OCI-LY3 (cell line): ENCODE measurements around the gene ZNF285.

ENCODE experiments used
- H2AFZ ChIP-seq: fragments of 200-600, 300-600 bp; shearing (Covaris generic); 2 replicates; pipeline ENCODE4 v1.6.0; 2014; ENCODE audit warnings: antibody characterized with exemption, low read depth, low read length
- H3K27ac ChIP-seq: fragments of 200-600, 300-600 bp; sonication (generic); 2 replicates; pipeline ENCODE4 v1.5.1; 2014; ENCODE audit warnings: mild to moderate bottlenecking, low read length, moderate library complexity, mixed read lengths
- H3K27me3 ChIP-seq: fragments of 200-600, 300-600 bp; sonication (generic); 2 replicates; pipeline ENCODE4 v1.6.1; 2014; ENCODE audit warnings: low read depth, low read length, mixed read lengths
- H3K36me3 ChIP-seq: fragments of 200-600, 300-600 bp; sonication (generic); replicated peaks from 2 replicates; pipeline ENCODE3; 2014; ENCODE audit warnings: low read depth, low read length, mixed read lengths
- H3K4me1 ChIP-seq: fragments of 300-600, 200-600 bp; sonication (generic); 2 replicates; pipeline ENCODE4 v1.6.1; 2014; ENCODE audit warnings: low read length, mixed read lengths
- H3K4me2 ChIP-seq: fragments of 200-600, 300-600 bp; sonication (generic); 2 replicates; pipeline ENCODE4 v1.6.1; 2014; ENCODE audit warnings: low read length, mixed read lengths
- H3K4me3 ChIP-seq: fragments of 300-600, 200-600 bp; sonication (generic); 2 replicates; pipeline ENCODE4 v1.5.1; 2014; ENCODE audit warnings: antibody characterized with exemption, mild to moderate bottlenecking, low read length, moderate library complexity
- H3K79me2 ChIP-seq: fragments of 300-600, 200-600 bp; shearing (Covaris generic); 2 replicates; pipeline ENCODE4 v1.6.1; 2014; ENCODE audit warnings: mild to moderate bottlenecking, low read length, mixed read lengths
- H3K9ac ChIP-seq: fragments of 300-600, 200-600 bp; shearing (Covaris generic); 2 replicates; pipeline ENCODE4 v1.6.0; 2014; ENCODE audit warnings: mild to moderate bottlenecking, low read length, moderate library complexity
- H3K9me3 ChIP-seq: fragments of 200-600, 300-600 bp; shearing (Covaris generic); 2 replicates; pipeline ENCODE4 v1.6.1; 2014; ENCODE audit warnings: low read length, mixed read lengths; ENCODE audit not compliant: insufficient read depth
- H4K20me1 ChIP-seq: fragments of 200-600, 300-600 bp; sonication (generic); 2 replicates; pipeline ENCODE4 v1.6.1; 2016; ENCODE audit warnings: low read length, mixed read lengths; ENCODE audit not compliant: insufficient read depth
- CTCF ChIP-seq: fragments of 200-600, 300-600 bp; sonication (generic); IDR thresholded peaks from 2 replicates; pipeline ENCODE4 v1.5.1; 2014; ENCODE audit warnings: antibody characterized with exemption, low read length, low read depth
- EZH2phosphoT487 ChIP-seq: fragments of 200-600 bp; shearing (Covaris generic); IDR thresholded peaks from 2 replicates; pipeline ENCODE4 v1.6.1; 2018; ENCODE audit warnings: antibody characterized with exemption, mixed run types, low read depth

Gene ZNF285

GRCh38 chr19:44401139-44402115 lies at the start of gene ZNF285:
Gene ZNF285, minus strand, starts transcription at chr19:44401608. Its CDS starts 4,395 bp downstream, at chr19:44397213.
- H3K9ac ChIP-seq: no peak within 1 kb of the TSS

GRCh38 chr19:44447916-44448674 lies 46.7 kb upstream of the ZNF285 start, which contains the start of gene ZNF229:
Gene ZNF229, minus strand, starts transcription at chr19:44448472. Its CDS starts 5,625 bp downstream, at chr19:44442847.
- Histone ChIP-seq H3K4me3 (no peak within 1 kb of the TSS), H3K4me1 (no peaks in the 10 kb centered on the region), H3K9ac (no peak within 1 kb of the TSS), H3K9me3 (peaks cover 20% of the 10 kb centered on the region; the same call in 1 of the 2 replicates), H2AFZ (no peak within 1 kb of the TSS), H3K4me2 (no peak within 1 kb of the TSS), H4K20me1 (no peaks in the 10 kb centered on the region), H3K79me2 (no peaks in the 10 kb centered on the region), H3K27ac (no peak within 1 kb of the TSS), H3K36me3 (no peaks in the 10 kb centered on the region), H3K27me3 (no peaks in the 10 kb centered on the region)
- no peak for TF ChIP-seq CTCF
- no peak for TF ChIP-seq EZH2phosphoT487

More at GRCh38 chr19:44401139-44402115, at the start of gene ZNF285:
- no peaks in the 10 kb centered on the region for H3K4me1 ChIP-seq
- H2AFZ ChIP-seq: no peak within 1 kb of the TSS
- H3K27ac ChIP-seq: no peak within 1 kb of the TSS
- no peaks in the 10 kb centered on the region for H3K27me3 ChIP-seq
- no peaks in the 10 kb centered on the region for H3K36me3 ChIP-seq
- TF ChIP-seq EZH2phosphoT487: no peak
- no peak for TF ChIP-seq CTCF
- no peaks in the 10 kb centered on the region for H3K79me2 ChIP-seq
- no peak within 1 kb of the TSS for H3K4me2 ChIP-seq
- H4K20me1 ChIP-seq: no peaks in the 10 kb centered on the region
- H3K9me3 ChIP-seq: no peaks in the 10 kb centered on the region
- no peak within 1 kb of the TSS for H3K4me3 ChIP-seq

- H3K9me3 ChIP-seq: peaks cover 7% of the 10 kb centered on the region; the same call in 1 of the 2 replicates
- H3K4me1 ChIP-seq: no peaks in the 10 kb centered on the region
- TF ChIP-seq EZH2phosphoT487 (no peak), CTCF (no peak)
- no peak overlapping the region for H2AFZ ChIP-seq
- H3K4me3 ChIP-seq: no peak overlapping the region
- H4K20me1 ChIP-seq: no peaks in the 10 kb centered on the region
- H3K27ac ChIP-seq: no peak overlapping the region
- H3K4me2 ChIP-seq: no peak overlapping the region
- no peaks in the 10 kb centered on the region for H3K36me3 ChIP-seq
- no peaks in the 10 kb centered on the region for H3K27me3 ChIP-seq
- H3K79me2 ChIP-seq: no peaks in the 10 kb centered on the region
- no peak overlapping the region for H3K9ac ChIP-seq
Measured at GRCh38 chr19:44438441-44438840, 37.0 kb upstream of the ZNF285 start.

GRCh38 chr19:44435441-44435840 lies 34.0 kb upstream of the ZNF285 start:
- no peaks in the 10 kb centered on the region for H3K79me2 ChIP-seq
- H3K4me2 ChIP-seq: no peak overlapping the region
- no peak overlapping the region for H3K27ac ChIP-seq
- H3K9ac ChIP-seq: no peak overlapping the region
- peaks cover 16% of the 10 kb centered on the region for H3K9me3 ChIP-seq
- H3K4me3 ChIP-seq: no peak overlapping the region
- H3K4me1 ChIP-seq: no peaks in the 10 kb centered on the region
- no peaks in the 10 kb centered on the region for H3K36me3 ChIP-seq
- no peaks in the 10 kb centered on the region for H3K27me3 ChIP-seq
- no peak overlapping the region for H2AFZ ChIP-seq
- H4K20me1 ChIP-seq: no peaks in the 10 kb centered on the region
- TF ChIP-seq CTCF: no peak
- TF ChIP-seq EZH2phosphoT487: no peak
